Liver (tissue), 9 donors: ENCODE data around the gene GALNTL6. TPM values are rescaled to one million over a fixed set of nuclear protein-coding genes. Genes with fewer than 3 reads are reported as not detected.

Source experiments
- DNase-seq: peaks from one replicate; pipeline ENCODE4 v3.0.0-alpha.2; 2017; ENCODE audit warnings: low spot score
- H3K27ac ChIP-seq, 2 donors: one replicate each; pipeline ENCODE4 v1.7.0; 2013; ENCODE audit warnings: inconsistent platforms in 2 of 2, low read length in 2 of 2, control low read depth in 1 of 2, low read depth in 1 of 2, mild to moderate bottlenecking in 1 of 2
- H3K27me3 ChIP-seq, 4 donors: one replicate each; pipeline versions ENCODE4 v1.6.1 to v1.7.0; 2013; ENCODE audit warnings: low read length in 3 of 4, inconsistent platforms in 1 of 4, mild to moderate bottlenecking in 1 of 4, moderate library complexity in 1 of 4; ENCODE audit not compliant: control insufficient read depth in 4 of 4, insufficient read depth in 4 of 4
- H3K36me3 ChIP-seq, 4 donors: one replicate each; pipeline versions ENCODE4 v1.6.1 to v1.7.0; 2013; ENCODE audit warnings: low read length in 3 of 4, mild to moderate bottlenecking in 3 of 4, low read depth in 1 of 4, moderate library complexity in 1 of 4; ENCODE audit not compliant: control insufficient read depth in 4 of 4, insufficient read depth in 3 of 4
- H3K4me1 ChIP-seq, 4 donors: one replicate each; pipeline versions ENCODE4 v1.6.1 to v1.7.0; 2013; ENCODE audit warnings: low read length in 3 of 4, mild to moderate bottlenecking in 3 of 4, moderate library complexity in 1 of 4; ENCODE audit not compliant: control insufficient read depth in 4 of 4, insufficient read depth in 4 of 4
- H3K4me3 ChIP-seq, 3 donors: one replicate each; pipeline versions ENCODE4 v1.6.1 to v1.7.0; 2013; ENCODE audit warnings: low read length in 3 of 3, control low read depth in 1 of 3, low read depth in 1 of 3, mild to moderate bottlenecking in 1 of 3
- H3K9ac ChIP-seq, 2 donors: one replicate each; pipeline ENCODE4 v1.7.0; 2013; ENCODE audit warnings: low read length in 2 of 2, mild to moderate bottlenecking in 2 of 2, moderate library complexity in 2 of 2, control low read depth in 1 of 2, low read depth in 1 of 2
- H3K9me3 ChIP-seq, 4 donors: one replicate each; pipeline versions ENCODE4 v1.6.1 to v1.7.0; 2013; ENCODE audit warnings: low read length in 3 of 4; ENCODE audit not compliant: control insufficient read depth in 4 of 4
- ATF3 ChIP-seq: IDR thresholded peaks from 2 replicates; pipeline ENCODE4 v1.6.1; 2016; ENCODE audit warnings: antibody characterized with exemption
- EGR1 ChIP-seq, 2 donors: IDR thresholded peaks; 2 replicates each; pipeline ENCODE4 v1.6.1; 2016 to 2018; ENCODE audit warnings: antibody characterized with exemption in 2 of 2, low read depth in 2 of 2
- FOXA1 ChIP-seq: IDR thresholded peaks from 2 replicates; pipeline ENCODE4 v1.6.1; 2016; ENCODE audit warnings: antibody characterized with exemption
- FOXA2 ChIP-seq: IDR thresholded peaks from 2 replicates; pipeline ENCODE4 v1.6.1; 2016; ENCODE audit warnings: antibody characterized with exemption
- GABPA ChIP-seq, 2 donors: IDR thresholded peaks in 1 of 2; conservative IDR thresholded peaks in 1 of 2; 2 replicates each; pipeline ENCODE4 v1.6.1; 2016; ENCODE audit warnings: antibody characterized with exemption in 2 of 2, mild to moderate bottlenecking in 1 of 2, moderate library complexity in 1 of 2
- HNF4A ChIP-seq, 2 donors: conservative IDR thresholded peaks; 2 replicates each; pipeline ENCODE4 v1.6.1; 2016; ENCODE audit warnings: antibody characterized with exemption in 2 of 2, mild to moderate bottlenecking in 2 of 2
- HNF4G ChIP-seq: IDR thresholded peaks from 2 replicates; pipeline ENCODE4 v1.6.1; 2016; ENCODE audit warnings: antibody characterized with exemption
- JUND ChIP-seq, 2 donors: IDR thresholded peaks; 2 replicates each; pipeline ENCODE4 v1.6.1; 2016; ENCODE audit warnings: antibody characterized with exemption in 2 of 2
- NR2F2 ChIP-seq: IDR thresholded peaks from 2 replicates; pipeline ENCODE4 v1.6.1; 2016; ENCODE audit warnings: antibody characterized with exemption
- RAD21 ChIP-seq, 2 donors: IDR thresholded peaks; 2 replicates each; pipeline ENCODE4 v1.6.1; 2016; ENCODE audit warnings: antibody characterized with exemption in 2 of 2, mild to moderate bottlenecking in 2 of 2
- REST ChIP-seq: IDR thresholded peaks from 2 replicates; pipeline ENCODE4 v1.6.1; 2016; ENCODE audit warnings: antibody characterized with exemption, mild to moderate bottlenecking
- RXRA ChIP-seq, 2 donors: IDR thresholded peaks; 2 replicates each; pipeline ENCODE4 v1.6.1; 2017 to 2018; ENCODE audit warnings: antibody characterized with exemption in 2 of 2, mild to moderate bottlenecking in 1 of 2
- SP1 ChIP-seq: IDR thresholded peaks from 2 replicates; pipeline ENCODE4 v1.6.1; 2018; ENCODE audit warnings: antibody characterized with exemption, mild to moderate bottlenecking
- TAF1 ChIP-seq: conservative IDR thresholded peaks from 2 replicates; pipeline ENCODE4 v1.6.1; 2016; ENCODE audit warnings: antibody characterized with exemption, mild to moderate bottlenecking
- YY1 ChIP-seq: IDR thresholded peaks from 2 replicates; pipeline ENCODE4 v1.6.1; 2016; ENCODE audit warnings: antibody characterized with exemption, mild to moderate bottlenecking
- ZBTB33 ChIP-seq: IDR thresholded peaks from 2 replicates; pipeline ENCODE4 v1.6.1; 2016; ENCODE audit warnings: antibody characterized with exemption
- WGBS: extraction: QIAGEN DNeasy Blood & Tissue Kit; methylation state at CpG from one replicate; pipeline ENCODE4 v1.1.7; 2013; 5-methylcytosine and 5-hydroxymethylcytosine counted together
- polyA plus RNA-seq, 2 donors: library from polyadenylated mRNA; stranded (reverse) in 1 of 2; unstranded in 1 of 2; fragments of 200-250 nt in 1 of 2; fragments of >200 nt in 1 of 2; fragmentation: Nextera tagmentation in 1 of 2; extraction: Ambion mirVana in 1 of 2; gene quantifications; one replicate each; pipeline versions ENCODE4 v1.2.1 to v1.2.3, GENCODE V29; 2013 to 2015
- total RNA-seq, 2 donors: library from RNA; depleted of rRNA; stranded (reverse); fragments of >200 nt; gene quantifications; one replicate each; pipeline ENCODE4 v1.2.3, GENCODE V29; 2014
- TF ChIP-seq, protein P1 (sequence below): fragments of 150-350 bp; IDR thresholded peaks from 2 replicates; pipeline ENCODE4 v1.5.1; 2017; ENCODE audit warnings: improper control_type of control experiment, low read depth, low read length; ENCODE audit not compliant: missing input control
- TF ChIP-seq, protein P2 (sequence below): IDR thresholded peaks from 2 replicates; pipeline ENCODE4 v1.6.1; 2016; ENCODE audit warnings: antibody characterized with exemption
- donor health status: healthy.
- donor health status: healthy.
- donor health status: healthy.
- donor health status: healthy.
- donor health status: healthy.

Gene GALNTL6
- total and polyA plus RNA-seq, 4 donors = 0.06 to 0.08 TPM; not detected in 2

DNA sequence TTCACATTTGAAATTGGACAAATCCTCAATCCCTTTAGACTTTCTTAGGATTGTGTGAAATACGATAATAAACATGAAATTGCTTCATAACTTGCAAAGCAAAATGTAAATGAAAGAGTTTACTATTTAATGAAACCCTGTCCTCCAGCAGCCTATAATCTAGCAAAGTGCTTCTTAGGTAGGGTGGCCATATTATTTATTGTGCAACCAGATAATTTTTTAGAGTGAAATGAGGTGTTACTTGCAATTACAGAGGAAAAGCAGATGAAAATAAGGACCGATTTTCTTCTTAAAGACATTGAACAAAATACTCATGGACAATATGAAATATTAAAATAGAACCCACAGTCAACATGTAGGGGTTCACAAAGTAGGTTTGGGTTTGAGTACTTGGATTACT is 1239.2 kb downstream of the GALNTL6 start:
- Histone ChIP-seq H3K4me1 (no peaks in the 10 kb centered on the region), H3K9me3 (no peaks in the 10 kb centered on the region), H3K27me3 (no peaks in the 10 kb centered on the region), H3K4me3 (no peak overlapping the region), H3K9ac (no peak overlapping the region), H3K27ac (no peak overlapping the region), H3K36me3 (no peaks in the 10 kb centered on the region)
- TF ChIP-seq NR2F2 (no peak), HNF4G (no peak), GABPA (IDR thresholded peaks at IDR 0.05 in 1 of 2, conservative IDR thresholded peaks at IDR 0.05 in 1 of 2) (no peak), REST (no peak), EGR1 (IDR thresholded peaks at IDR 0.05; ENCODE audit: low read depth in 2 of 2) (no peak), YY1 (no peak), RXRA (IDR thresholded peaks at IDR 0.05) (no peak), JUND (IDR thresholded peaks at IDR 0.05) (no peak), ATF3 (no peak), FOXA1 (no peak), SP1 (no peak), TAF1 (no peak), RAD21 (IDR thresholded peaks at IDR 0.05) (no peak), ZBTB33 (no peak), HNF4A (conservative IDR thresholded peaks at IDR 0.05) (no peak), FOXA2 (no peak)
- TF ChIP-seq, protein P1, sequence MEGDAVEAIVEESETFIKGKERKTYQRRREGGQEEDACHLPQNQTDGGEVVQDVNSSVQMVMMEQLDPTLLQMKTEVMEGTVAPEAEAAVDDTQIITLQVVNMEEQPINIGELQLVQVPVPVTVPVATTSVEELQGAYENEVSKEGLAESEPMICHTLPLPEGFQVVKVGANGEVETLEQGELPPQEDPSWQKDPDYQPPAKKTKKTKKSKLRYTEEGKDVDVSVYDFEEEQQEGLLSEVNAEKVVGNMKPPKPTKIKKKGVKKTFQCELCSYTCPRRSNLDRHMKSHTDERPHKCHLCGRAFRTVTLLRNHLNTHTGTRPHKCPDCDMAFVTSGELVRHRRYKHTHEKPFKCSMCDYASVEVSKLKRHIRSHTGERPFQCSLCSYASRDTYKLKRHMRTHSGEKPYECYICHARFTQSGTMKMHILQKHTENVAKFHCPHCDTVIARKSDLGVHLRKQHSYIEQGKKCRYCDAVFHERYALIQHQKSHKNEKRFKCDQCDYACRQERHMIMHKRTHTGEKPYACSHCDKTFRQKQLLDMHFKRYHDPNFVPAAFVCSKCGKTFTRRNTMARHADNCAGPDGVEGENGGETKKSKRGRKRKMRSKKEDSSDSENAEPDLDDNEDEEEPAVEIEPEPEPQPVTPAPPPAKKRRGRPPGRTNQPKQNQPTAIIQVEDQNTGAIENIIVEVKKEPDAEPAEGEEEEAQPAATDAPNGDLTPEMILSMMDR = no peak
- TF ChIP-seq, protein P2, sequence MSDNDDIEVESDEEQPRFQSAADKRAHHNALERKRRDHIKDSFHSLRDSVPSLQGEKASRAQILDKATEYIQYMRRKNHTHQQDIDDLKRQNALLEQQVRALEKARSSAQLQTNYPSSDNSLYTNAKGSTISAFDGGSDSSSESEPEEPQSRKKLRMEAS = no peak
- DNase-seq = no peak
- 77% methylated on average over 2 of the region's 2 CpGs for WGBS
